Inferior parietal cortex (tissue), 1 donor: ENCODE data around the gene GAS2L2.

ENCODE experiments used
- DNase-seq: peaks from one replicate; pipeline ENCODE4 v3.0.0-alpha.2; 2016; ENCODE audit errors: extremely low spot score

GAS2L2 gene

GRCh38 chr17:35695613-35696012 is 57.4 kb downstream of the GAS2L2 start:
- no peak for DNase-seq

- no peak for DNase-seq
These were observed 58.1 kb downstream of the GAS2L2 start for GRCh38 chr17:35694906-35695305.
